Epidermal melanocyte (primary cell): ENCODE results near the gene SLTM.
"Not testable (repeated sequence)": the region's sequence is repeated elsewhere in the genome, so short reads cannot be mapped to it uniquely, and the experiment has no call there.

Experiments
- DNase-seq: peaks from one replicate; pipeline ENCODE4 v3.0.0; 2011; ENCODE audit warnings: low spot score; ENCODE audit not compliant: insufficient read length

SLTM gene

DNA sequence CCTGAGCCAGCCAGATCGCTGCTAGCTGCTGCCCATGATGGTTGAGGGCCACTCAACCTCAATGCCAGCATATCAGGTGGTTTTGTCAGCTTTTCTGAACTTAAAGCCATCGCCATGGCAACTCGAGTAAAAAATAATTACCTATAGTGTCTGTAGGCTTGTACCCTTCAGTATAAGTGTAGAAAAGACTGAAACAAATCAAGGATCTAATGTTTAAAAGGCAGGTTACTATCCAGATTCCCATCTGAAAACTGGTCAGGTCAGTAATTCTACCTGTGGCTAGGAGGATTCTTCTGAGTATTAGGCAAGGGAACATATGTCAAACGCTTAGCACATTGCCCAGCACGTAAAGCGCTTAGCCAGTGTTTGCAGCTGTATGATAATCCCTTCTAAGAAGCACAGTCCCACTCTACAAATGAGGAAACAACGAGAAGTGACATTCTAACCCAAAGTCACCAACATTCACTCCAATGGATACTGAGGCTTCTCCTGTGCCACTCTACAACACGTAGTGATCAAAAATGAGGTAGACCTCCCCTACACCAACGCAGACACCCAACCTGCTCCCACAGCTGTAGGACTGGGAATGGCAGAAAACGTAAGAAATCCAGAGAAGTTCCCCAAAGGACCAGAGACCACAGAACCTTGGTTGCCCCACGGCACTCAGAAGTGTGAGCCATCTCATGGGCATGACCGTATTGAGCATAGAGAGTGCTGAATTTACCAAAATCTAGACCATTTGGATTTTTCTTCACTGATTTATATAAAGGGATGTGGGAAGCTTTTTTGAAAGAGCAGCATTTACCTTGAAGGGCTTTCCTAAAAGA, 55.3 kb downstream of the SLTM start:
- no peak for DNase-seq

DNA sequence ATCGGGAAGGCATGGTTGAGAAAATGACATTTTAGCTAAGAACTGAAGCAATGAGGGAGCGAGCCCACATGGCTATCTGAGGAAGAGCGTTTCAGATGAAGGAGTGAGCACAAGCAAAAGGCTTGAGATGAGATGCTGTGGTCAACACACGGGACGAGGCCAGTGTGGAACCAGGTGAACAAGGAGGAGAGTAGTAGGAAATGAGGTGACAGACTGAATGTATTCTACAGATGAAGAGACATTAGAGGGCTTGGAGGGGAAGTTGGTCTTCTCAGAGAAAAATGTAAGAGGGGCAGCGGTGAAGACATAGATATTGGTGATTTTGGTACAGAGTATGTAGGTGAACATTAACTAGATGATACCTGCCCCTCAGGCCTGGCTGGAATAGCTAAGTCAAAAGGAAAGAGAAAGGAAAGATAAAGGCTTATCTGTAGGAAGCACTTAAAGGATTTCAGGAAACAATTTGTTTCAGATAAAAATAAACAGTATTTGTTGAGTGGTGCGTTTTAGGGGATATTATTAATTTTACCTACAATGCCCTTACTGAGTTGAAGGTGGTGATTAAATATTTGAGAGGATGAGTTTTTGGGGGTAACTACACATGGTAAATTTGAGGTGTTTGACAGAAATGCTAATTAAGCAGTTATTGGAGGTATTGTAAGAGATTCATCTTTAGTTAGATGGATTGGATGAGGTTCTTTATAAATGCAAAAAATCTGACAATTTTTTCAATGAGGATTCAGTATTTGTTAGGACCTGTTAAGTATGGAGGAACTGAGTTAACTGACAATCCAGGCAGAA, 57.0 kb downstream of the SLTM start:
- DNase-seq: no peak

DNA sequence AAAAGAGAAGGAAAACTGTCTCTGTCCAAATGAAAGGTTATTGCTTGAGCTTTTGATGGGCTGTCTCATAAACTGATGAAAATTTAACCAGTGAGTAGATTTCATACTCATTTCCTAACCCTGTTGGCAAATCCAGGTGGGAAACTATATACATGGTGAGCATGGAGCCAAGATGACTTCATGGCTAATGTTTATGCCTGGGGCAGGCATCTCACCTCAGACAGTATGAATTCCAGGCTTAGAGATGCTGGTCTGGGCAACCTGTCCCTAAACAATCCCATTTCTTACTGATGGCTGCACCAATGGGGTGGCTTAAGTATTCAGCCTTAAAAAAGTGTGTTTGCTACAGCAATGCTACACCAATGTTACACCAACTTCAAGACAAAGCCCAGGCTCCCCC, 58.1 kb downstream of the SLTM start:
- no peak for DNase-seq

DNA sequence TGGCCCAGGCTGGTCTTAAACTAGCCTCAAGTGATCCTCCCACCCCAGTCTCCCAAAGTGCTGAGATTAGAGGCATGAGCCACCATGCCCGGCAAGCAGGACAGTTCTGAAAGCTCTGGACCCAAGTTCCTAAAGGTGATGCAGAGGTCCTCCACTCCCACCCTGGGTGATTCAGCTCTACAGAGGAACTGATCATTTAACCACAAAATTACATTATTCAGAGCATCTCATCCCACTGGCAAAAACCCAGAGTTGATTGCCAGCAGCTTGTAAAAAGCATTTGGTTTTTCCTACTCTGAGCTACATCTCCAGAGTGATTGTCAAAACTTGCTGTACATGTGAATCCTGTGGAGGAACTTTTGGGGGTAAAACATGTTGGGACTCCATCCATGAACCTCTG, 60.2 kb downstream of the SLTM start:
- no peak for DNase-seq

DNA sequence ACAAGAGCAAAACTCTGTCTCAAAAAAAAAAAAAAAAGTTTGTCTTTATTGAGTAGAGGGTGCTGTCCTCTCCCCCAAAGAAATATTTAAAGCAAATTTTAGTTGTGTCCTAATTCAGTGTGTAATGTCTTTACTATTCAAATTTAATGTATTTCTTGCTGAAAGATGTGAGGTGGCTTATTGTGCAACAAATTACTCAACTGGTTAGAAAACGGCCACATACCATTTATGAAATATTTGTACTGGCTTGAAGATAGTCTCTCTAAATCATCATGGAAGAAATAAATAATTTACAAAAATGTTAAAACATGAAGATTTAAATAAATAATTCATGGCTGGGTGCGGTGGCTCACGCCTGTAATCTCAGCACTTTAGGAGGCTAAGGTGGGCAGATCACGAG, 63.0 kb downstream of the SLTM start:
- no peak for DNase-seq

DNA sequence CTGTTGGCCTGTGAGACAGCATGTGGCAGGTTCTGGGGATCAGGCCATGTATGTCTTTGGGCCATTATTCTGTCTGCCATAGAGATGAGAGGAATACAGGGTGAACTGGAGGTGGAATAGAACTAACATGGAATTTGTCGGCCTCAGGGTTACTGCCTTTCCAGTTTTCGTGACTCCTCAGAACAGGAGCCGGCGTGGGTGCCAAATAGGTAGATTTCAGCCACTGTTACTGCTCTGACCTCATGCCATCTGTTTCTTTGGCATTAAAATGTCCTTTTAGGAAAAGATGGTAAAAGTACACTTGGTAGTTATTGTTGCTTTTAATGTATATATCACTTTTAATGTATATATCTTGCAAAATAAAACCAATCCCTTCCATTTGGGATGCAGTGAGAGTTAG, 65.6 kb downstream of the SLTM start:
- DNase-seq: no peak

DNA sequence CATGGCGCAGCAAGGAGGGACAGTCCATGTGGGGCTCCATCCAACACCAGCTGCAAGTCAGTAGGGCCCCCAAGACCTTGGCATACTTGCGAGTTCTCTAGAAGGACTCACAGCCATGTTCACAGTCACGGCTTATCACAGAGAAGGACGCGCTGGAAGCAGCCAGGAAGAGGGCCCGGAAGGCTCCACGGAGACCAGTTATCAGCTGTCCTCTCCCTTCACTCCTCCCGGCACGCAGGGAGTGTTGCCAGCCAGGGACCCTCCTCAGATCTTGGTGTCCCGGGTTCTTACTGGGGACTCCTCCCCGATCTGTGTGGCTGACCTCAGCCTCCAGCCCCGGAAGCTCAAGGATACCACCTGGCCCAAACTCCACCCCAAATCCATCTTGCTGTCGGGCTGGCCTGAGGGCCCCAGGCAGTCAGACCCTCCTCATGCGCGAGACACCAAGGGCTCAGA, 68.0 kb downstream of the SLTM start:
- DNase-seq: no peak

DNA sequence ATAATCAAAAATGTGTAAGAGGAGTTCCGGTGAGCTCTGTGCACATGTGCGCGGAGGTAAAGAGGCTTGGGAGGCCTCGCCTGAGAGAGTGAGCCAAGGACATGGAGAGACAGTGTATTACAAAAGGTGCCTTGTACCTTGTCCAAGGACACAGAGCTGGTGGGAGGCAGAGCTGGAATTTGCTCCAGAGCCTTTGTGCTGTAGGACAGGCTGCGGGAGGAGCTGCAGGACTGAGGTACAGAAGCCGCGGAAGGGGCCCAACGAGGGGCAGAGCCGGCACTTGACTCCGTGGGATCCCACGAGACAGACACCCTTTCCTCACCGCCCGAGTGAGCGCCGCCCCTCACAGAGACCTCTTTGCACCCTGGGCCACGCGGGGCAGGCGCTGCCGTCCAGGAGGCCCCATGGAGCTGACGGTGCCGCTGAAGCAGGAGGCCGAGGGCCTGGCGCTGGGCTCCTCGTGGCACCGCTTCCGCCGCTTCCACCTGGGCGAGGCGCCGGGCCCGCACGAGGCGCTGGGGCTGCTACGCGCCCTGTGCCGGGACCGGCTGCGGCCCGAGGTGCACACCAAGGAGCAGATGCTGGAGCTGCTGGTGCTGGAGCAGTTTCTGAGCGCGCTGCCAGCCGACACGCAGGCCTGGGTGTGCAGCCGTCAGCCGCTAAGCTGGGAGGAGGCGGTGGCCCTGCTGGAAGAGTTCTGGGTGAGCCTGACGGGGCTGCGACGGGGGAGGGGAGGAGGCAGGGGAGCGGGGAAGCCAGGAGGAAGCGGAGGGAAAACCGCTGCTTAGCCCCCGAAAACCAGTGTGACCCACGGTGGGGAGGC, 68.7 kb downstream of the SLTM start:
- no peak for DNase-seq

DNA sequence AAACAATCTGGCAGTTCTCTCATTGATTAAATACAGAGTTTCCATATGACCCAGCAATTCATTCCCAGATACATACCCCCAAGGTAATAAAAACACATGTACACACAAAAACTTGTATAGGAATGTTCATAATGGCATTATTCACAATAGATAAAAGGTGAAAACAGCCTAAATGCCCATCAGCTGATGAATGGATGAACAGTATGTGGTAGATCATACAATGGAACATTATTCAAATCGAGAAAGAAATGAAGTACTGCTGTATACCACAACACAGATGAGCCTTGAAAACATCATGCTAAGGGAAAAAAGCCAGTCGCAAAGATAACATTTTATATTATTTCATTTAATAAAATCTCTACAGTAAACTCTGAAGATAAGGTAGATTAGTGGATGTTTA, 71.2 kb downstream of the SLTM start:
- no peak for DNase-seq

DNA sequence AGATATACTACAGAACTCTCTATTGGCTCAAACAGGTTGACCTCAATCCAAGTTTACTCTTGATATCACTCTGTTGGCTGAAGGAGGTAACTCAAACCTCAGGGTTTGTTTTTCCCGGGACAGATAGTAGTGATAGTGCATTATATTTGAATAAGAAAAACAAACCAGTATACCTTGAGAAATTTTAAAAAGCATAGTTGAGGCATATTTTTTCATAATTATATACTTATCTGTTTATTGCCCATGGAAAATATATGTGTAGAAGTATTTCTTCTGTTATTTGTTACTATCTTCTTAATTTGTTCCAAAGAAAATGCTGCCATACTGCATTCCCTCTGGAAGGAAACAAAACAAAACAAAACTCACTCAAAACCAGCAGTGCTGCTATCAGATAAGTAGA, 76.9 kb downstream of the SLTM start:
- DNase-seq: not testable (repeated sequence)

DNA sequence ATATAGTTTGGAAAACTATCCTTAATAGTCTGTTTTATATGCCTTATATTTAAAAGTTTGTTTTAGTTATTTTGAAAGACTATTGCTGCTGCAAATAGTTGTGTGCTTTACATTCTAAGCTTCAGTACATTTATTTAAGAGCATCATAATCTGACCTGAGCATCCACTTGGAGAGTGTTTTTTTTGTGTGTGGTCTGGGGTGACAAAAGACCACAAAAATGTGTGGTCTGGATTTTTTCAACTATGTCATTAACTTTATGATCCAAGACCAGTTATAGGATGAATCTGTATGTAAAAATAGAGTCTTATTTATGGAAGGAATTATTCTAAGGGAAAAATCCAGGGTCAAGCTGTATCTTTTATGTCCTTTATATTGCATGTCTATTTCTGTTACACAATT, 77.4 kb downstream of the SLTM start:
- DNase-seq: no peak

DNA sequence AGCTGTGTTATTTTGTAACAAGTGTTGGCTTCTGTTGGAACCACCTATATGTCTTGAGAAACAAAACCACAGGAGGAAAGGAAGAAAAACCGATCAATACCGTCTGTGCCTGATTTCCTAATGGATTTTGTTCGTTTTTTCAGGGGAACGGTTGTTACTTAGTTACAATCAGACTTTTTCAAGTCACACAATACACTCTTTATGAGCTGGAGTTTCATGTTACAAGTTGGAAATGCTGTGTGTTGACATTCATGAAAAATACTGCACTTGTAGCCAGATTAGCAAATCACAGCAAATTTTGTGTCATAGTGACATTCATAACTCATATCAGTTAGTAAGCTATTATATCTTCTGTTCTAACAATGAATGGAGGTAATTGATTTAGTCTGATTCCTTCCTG, 78.9 kb downstream of the SLTM start:
- no peak for DNase-seq

DNA sequence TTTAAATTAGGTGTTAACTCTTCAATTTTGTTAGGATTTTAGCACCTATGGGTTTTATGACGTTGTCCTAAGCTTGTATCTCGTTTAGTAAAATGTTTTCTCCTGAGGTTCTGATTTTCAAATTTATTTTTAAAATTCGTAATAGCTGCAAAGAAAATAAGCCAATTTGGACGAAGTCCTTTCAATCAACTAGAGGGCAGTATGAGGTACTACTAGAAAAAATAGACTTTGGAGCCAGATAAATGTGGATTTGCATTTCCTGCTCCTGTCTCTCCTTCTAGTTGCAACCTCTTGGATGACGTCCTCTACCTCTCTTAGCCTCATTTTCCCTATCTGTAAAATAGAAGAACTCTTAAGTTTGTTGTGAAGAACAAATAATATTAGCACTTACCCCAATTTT, 81.1 kb downstream of the SLTM start:
- DNase-seq: no peak

DNA sequence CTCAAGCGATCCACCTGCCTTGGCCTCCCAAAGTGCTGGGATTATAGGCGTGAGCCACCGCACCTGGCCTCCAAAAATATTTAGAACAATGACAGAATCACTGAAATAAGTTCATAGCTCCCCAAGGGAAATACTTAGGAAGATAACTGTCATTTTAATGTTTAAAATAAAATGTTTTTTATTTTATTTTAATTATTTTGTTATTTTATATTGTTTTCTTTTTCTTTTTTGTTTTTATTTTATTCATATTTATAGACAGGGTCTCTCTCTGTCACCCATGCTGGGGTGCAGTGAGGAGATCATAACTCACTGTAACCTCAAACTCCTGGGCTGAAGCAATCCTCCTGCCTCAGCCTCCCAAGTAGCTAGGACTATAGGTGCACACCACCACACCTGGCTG, 82.3 kb downstream of the SLTM start:
- not testable (repeated sequence) for DNase-seq

DNA sequence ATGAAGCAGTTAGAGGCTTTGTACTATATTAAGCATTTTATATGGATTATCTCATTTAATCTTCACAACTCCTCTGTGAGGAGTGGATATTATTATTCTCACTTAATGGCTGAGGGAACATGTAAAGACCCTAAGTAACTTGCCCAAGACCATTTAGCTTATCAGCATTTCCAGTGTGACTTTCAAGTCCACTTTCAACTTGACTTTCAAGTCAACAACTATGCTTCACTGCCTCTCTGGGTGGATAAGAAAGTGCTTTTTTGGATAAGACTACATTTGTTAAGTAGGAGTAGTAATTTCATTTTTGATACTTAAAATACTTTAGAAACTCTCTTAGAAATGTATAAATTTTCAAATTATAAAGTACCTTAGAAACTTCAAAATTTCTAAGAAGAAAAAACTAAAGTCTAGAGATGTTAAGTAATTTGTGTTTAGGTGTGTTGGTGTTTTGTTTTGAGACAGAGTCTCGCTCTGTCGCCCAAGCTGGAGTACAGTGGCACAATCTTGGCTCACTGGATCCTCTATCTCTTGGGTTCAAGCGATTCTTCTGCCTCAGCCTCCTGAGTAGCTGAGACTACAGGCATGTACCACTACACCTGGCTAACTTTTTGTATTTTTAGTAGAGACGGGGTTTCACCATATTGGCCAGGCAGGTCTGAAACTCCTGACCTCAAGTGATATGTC, 90.6 kb downstream of the SLTM start:
- DNase-seq: no peak

DNA sequence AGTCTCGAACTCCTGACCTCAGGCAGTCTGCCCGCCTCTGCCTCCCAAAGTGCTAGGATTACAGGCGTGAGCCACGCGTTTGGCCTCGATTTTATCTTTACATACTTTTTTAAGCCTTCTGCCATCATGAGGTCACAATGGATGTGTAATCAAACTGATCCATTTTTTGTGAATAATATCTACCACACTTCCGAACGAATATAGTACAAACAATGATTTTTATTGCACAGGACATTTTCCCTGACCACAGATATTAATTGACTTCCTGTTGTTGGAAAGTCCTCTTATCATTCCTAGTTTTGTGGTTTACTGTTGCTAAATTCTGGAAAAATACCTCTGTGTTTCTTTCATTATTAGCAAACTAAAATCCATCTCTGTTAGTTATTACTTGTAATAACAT, 93.4 kb downstream of the SLTM start:
- DNase-seq: no peak

DNA sequence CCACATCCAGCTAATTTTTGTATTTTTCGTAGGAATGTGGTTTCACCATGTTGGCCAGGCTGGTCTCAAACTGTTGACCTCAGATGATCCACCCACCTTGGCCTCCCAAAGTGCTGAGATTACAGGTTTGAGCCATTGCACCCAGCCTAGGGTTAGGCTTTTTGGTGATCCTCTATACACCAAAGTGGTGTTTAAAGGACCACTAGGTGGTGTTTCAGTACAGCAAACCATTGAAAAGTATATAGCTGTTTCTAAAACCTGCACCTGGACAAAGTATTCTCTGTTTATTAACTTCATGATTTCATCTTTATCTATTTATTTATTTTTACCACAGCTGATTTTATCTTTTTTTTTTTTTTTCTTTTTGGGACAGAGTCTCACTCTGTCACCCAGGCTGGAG, 94.0 kb downstream of the SLTM start:
- no peak for DNase-seq

DNA sequence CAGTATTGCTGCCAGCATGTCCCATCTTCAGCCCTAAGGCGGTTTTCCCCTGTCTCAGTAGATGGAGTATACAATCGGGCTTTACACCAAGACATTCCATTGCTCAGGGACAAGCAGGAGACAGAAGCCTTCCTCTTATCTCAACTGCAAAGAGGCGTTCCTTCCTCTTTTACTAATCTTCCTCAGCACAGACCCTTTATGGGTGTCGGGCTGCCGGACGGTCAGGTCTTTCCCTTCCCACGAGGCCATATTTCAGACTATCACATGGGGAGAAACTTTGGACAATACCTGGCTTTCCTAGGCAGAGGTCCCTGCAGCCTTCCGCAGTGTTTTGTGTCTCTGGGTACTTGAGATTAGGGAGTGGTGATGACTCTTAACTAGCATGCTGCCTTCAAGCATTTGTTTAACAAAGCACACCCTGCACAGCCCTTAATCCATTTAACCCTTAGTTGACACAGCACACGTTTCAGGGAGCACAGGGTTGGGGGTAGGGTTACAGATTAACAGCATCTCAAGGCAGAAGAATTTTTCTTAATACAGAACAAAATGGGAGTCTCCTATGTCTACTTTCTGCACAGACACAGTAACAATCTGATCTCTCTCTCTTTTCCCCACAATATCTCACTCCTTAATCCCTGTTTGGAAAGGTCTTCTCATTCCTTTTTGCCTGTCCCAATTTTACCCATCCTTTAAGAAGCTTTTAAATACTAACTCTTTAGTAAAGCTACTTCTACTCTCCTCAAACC, 99.6 kb downstream of the SLTM start:
- not testable (repeated sequence) for DNase-seq

DNA sequence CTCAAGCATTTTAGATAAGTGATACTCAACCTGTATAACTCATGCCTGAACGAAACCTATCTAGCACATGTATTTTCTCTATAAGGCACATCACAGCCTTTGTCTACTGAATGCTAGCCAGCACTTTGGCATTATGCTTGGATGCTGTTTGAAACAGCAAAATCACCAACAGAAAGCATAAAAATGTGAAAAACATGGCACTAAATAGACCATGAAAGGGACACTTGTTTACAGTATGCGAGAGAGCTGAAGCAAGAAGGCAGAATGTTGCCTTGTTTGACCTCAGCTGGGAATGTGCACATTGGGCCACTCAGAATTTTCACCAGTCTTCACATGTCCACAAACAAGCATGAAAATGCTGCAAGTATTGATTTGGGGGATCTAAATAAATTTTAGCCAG, 102.9 kb downstream of the SLTM start:
- no peak for DNase-seq
